ENCODE measurements around the gene HFM1.

HFM1 gene

GRCh38 chr1:91278754-91279153, 125.9 kb downstream of the HFM1 start:
- in situ Hi-C loops (cut with MboI; ENCODE audit: low sequenced_read_pairs) = no loop called here

- in situ Hi-C loops (cut with MboI; ENCODE audit: low sequenced_read_pairs) = no loop called here
These were observed 130.8 kb downstream of the HFM1 start for GRCh38 chr1:91273875-91274274.

GRCh38 chr1:91261655-91262054, 143.0 kb downstream of the HFM1 start:
- in situ Hi-C loops (cut with MboI; ENCODE audit: low sequenced_read_pairs) = no loop called here

GRCh38 chr1:91245435-91245834, 159.2 kb downstream of the HFM1 start:
- in situ Hi-C loops (cut with MboI; ENCODE audit: low sequenced_read_pairs) = no loop called here

- in situ Hi-C loops (cut with MboI; ENCODE audit: low sequenced_read_pairs) = no loop called here
These were observed 159.9 kb downstream of the HFM1 start for GRCh38 chr1:91244737-91245136.

GRCh38 chr1:91243171-91243570, 161.5 kb downstream of the HFM1 start:
- in situ Hi-C loops (cut with MboI; ENCODE audit: low sequenced_read_pairs) = no loop called here

- in situ Hi-C loops (cut with MboI; ENCODE audit: low sequenced_read_pairs) = no loop called here
These were observed 170.5 kb downstream of the HFM1 start for GRCh38 chr1:91234181-91234580.

GRCh38 chr1:91226741-91227140, 177.9 kb downstream of the HFM1 start:
- in situ Hi-C loops (cut with MboI; ENCODE audit: low sequenced_read_pairs) = no loop called here

GRCh38 chr1:91224878-91225277, 179.8 kb downstream of the HFM1 start:
- in situ Hi-C loops (cut with MboI; ENCODE audit: low sequenced_read_pairs) = no loop called here

GRCh38 chr1:91221017-91221416, 183.6 kb downstream of the HFM1 start:
- in situ Hi-C loops (cut with MboI; ENCODE audit: low sequenced_read_pairs) = no loop called here

- in situ Hi-C loops (cut with MboI; ENCODE audit: low sequenced_read_pairs) = no loop called here
These were observed 186.7 kb downstream of the HFM1 start for GRCh38 chr1:91217911-91218310.
